WERI-Rb-1 (cell line): ENCODE data around the gene MTX3.

Experiments used
- DNase-seq: peaks from one replicate; pipeline ENCODE4 v3.0.0-alpha.2; 2020
- H3K27ac ChIP-seq: fragments of 250-450 bp; sonication (Bioruptor Pico); 2 replicates; pipeline ENCODE4 v1.5.1; 2020; ENCODE audit warnings: mild to moderate bottlenecking, moderate library complexity
- H3K27me3 ChIP-seq: fragments of 250-450 bp; sonication (Bioruptor Pico); 2 replicates; pipeline ENCODE4 v1.5.1; 2021; ENCODE audit warnings: mild to moderate bottlenecking, low read depth, moderate library complexity; ENCODE audit not compliant: insufficient read depth, severe bottlenecking
- H3K36me3 ChIP-seq: fragments of 250-450 bp; sonication (Bioruptor Pico); 2 replicates; pipeline ENCODE4 v1.5.1; 2020; ENCODE audit warnings: mild to moderate bottlenecking, moderate library complexity
- H3K4me3 ChIP-seq: 2 replicates; pipeline ENCODE4 v1.5.1; 2011; ENCODE audit warnings: low read depth, mild to moderate bottlenecking, control low read depth, low read length
- H3K9me3 ChIP-seq: fragments of 250-450 bp; sonication (Bioruptor Pico); 2 replicates; pipeline ENCODE4 v1.5.1; 2021; ENCODE audit warnings: mild to moderate bottlenecking, moderate library complexity; ENCODE audit not compliant: severe bottlenecking
- TF ChIP-seq, protein P1 (sequence below): IDR thresholded peaks from 2 replicates; pipeline ENCODE4 v1.5.1; 2011; ENCODE audit warnings: low read depth, mild to moderate bottlenecking, control low read depth, inconsistent platforms, low read length

Gene MTX3

DNA sequence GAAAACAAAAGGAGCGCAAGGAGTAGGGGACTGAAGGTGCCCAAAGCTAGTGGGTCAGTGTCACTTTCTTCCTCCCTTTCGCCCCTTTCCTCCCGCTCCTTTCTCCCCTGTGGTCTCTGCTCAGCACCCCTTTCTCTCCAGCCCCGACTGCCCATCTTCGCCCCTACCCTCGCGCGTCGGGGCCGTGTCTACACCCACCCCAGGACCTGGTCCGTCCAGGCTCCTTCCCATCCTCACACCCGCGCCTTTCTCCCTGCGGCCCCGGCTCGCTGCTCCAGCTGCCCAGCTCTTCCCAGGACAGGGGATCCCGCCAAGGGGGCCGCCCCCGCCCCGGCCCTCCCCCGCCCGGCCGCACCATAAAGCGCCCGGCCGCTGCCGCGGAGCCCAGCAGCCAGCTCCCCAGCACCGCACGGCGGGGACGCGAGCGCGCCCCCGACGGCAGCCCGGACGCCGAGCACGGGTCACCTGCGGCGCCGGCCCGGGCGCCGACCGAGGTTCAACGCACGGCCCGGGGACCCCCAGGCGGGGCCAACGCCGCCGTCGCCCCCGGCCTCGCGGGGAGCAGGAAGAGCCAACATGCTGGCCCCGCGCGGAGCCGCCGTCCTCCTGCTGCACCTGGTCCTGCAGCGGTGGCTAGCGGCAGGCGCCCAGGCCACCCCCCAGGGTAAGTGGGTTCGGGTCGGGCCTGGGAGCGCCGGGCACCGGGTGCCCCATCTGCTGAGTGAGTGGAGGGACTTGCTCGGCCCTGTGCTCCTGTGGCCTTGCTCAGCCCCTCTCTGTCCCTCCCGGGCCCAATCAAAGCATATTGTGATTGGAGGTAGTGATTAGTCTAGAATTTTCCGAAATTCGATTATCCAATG lies 44.1 kb upstream of the MTX3 start, which contains the start of gene THBS4:
THBS4 (plus strand) TSS at position 387 of the 860 bp plus-strand sequence; CDS start at position 577, 190 bp downstream.
- no peaks in the 10 kb centered on the region for H3K36me3 ChIP-seq
- no peak within 1 kb of the TSS for H3K27ac ChIP-seq
- no peaks in the 10 kb centered on the region for H3K27me3 ChIP-seq
- peak within 1 kb of the TSS; percentile 49 for H3K4me3 ChIP-seq
- TF ChIP-seq, protein P1, sequence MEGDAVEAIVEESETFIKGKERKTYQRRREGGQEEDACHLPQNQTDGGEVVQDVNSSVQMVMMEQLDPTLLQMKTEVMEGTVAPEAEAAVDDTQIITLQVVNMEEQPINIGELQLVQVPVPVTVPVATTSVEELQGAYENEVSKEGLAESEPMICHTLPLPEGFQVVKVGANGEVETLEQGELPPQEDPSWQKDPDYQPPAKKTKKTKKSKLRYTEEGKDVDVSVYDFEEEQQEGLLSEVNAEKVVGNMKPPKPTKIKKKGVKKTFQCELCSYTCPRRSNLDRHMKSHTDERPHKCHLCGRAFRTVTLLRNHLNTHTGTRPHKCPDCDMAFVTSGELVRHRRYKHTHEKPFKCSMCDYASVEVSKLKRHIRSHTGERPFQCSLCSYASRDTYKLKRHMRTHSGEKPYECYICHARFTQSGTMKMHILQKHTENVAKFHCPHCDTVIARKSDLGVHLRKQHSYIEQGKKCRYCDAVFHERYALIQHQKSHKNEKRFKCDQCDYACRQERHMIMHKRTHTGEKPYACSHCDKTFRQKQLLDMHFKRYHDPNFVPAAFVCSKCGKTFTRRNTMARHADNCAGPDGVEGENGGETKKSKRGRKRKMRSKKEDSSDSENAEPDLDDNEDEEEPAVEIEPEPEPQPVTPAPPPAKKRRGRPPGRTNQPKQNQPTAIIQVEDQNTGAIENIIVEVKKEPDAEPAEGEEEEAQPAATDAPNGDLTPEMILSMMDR, result no peak
- no peaks in the 10 kb centered on the region for H3K9me3 ChIP-seq
- DNase-seq, result peak; percentile 14

DNA sequence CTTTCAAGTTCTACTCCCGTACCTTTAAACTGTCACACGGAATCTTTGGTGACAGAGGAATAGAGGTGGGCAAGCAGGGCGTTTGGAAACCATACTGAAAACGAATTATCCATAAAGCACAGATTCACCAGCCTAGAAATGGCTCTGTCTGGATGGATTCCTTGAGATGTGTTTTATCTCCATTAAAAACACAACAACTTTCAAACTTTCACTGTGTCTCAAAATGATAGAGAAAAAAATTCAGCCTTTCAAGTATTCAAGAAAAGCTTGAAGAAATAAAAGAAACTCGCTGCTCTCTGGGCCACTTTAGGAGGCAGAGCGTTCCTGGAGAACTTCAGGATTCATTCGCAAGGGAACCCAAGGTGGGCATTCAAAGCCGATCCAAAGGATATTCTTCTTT lies 43.5 kb upstream of the MTX3 start:
- Histone ChIP-seq H3K27me3 (no peaks in the 10 kb centered on the region), H3K9me3 (no peaks in the 10 kb centered on the region), H3K36me3 (no peaks in the 10 kb centered on the region), H3K4me3 (peak overlapping the region; percentile 45), H3K27ac (no peak overlapping the region)
- DNase-seq, result no peak
- TF ChIP-seq, protein P1, result no peak

DNA sequence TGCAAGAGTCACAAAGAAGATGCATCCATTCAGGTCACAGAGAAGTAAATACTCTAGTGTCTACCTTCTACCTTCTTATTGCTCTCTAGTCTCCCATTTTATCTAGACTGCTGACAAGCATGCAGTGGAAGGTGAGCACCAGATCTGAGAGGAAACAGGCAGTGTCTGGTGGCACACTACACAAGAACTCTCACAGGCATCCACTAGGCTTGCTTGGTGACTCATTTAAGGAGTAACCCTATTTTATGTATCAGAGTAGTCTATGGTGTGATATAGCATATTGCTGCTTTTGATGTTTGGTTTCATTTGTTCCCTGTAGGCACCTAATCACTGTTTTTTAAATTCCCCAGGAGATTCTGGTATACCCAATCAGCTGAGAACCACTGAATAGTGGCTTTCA lies 42.5 kb upstream of the MTX3 start:
- no peak for DNase-seq
- TF ChIP-seq, protein P1, result no peak
- no peaks in the 10 kb centered on the region for H3K27me3 ChIP-seq
- no peaks in the 10 kb centered on the region for H3K36me3 ChIP-seq
- no peak overlapping the region for H3K27ac ChIP-seq
- no peak overlapping the region for H3K4me3 ChIP-seq
- no peaks in the 10 kb centered on the region for H3K9me3 ChIP-seq

DNA sequence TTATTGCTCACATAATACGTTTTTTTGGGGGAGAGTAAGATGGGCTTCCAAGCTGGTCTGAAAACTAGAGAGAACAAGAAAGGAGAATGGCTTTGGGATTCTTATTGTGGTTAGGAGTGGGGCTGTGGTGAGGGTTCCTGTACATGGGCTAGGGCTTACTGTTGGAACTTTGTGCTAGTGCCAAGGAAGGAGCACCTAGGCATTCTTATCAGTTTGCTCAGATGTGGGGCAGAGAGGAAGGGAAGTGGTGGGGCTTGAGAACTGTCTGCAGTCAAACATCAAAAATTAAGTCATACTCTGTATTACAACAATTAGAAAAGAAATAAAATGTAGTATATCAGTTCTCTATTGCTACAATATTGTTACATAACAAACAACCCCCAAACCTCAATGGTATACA lies 40.0 kb upstream of the MTX3 start:
- no peak overlapping the region for H3K4me3 ChIP-seq
- TF ChIP-seq, protein P1, result no peak
- no peaks in the 10 kb centered on the region for H3K36me3 ChIP-seq
- H3K27me3 ChIP-seq, result no peaks in the 10 kb centered on the region
- no peak overlapping the region for H3K27ac ChIP-seq
- DNase-seq, result no peak
- no peaks in the 10 kb centered on the region for H3K9me3 ChIP-seq

DNA sequence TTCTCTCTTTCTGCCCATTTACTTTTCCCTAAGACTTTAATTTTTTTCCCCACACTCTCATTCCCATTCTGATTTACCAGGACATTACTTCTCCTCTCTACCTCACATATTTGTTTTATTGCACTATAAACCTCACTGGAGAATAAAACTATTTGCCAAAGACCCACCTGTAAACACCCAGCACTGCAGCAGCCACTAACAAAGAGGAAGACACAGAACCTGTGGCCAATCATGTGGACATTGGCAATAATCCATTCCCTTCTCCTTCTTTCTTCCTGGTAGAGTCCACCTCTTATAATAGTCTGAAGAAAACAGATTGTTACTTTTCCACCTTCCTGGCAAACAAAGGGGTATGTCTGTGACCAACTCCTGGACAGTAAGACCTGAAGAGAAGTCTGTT lies 35.8 kb upstream of the MTX3 start:
- no peak overlapping the region for H3K27ac ChIP-seq
- no peaks in the 10 kb centered on the region for H3K9me3 ChIP-seq
- H3K36me3 ChIP-seq, result no peaks in the 10 kb centered on the region
- no peak for DNase-seq
- no peaks in the 10 kb centered on the region for H3K27me3 ChIP-seq
- H3K4me3 ChIP-seq, result no peak overlapping the region
- TF ChIP-seq, protein P1, result no peak
